ENCODE data around the gene CTDSP1. TPM values are rescaled to one million over a fixed set of nuclear protein-coding genes. Genes with fewer than 3 reads are reported as not detected.

Gene CTDSP1, protein sequence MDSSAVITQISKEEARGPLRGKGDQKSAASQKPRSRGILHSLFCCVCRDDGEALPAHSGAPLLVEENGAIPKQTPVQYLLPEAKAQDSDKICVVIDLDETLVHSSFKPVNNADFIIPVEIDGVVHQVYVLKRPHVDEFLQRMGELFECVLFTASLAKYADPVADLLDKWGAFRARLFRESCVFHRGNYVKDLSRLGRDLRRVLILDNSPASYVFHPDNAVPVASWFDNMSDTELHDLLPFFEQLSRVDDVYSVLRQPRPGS
- polyA plus RNA-seq (ENCODE audit: insufficient read length in 3 of 3): 100 to 1,000 TPM; 124 to 134 (median 127) TPM

DNA sequence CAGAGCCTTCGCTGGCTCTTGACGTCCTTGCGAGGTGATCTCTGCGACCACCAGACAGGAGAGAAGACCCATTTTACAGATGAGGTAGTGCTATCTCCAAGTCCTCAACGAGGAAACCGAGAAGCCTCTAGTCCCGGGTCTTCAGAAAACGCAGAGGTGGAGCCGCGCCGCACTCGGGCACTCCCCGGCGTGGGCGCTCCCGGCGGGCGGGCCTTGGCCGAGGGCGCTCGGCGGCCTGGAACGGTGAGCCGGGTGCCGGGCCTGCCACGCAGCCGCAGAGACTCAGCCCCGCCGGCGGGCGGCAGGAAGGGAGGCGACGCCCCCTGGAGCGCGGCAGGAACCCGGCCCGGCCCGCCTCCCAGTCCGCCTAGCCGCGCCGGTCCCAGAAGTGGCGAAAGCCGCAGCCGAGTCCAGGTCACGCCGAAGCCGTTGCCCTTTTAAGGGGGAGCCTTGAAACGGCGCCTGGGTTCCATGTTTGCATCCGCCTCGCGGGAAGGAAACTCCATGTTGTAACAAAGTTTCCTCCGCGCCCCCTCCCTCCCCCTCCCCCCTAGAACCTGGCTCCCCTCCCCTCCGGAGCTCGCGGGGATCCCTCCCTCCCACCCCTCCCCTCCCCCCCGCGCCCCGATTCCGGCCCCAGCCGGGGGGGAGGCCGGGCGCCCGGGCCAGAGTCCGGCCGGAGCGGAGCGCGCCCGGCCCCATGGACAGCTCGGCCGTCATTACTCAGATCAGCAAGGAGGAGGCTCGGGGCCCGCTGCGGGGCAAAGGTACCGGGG, at the start of gene CTDSP1:
TSS of gene CTDSP1 (plus strand) at position 478 of the 776 bp plus-strand sequence. CDS start at position 701, 223 bp downstream.
- peak; percentile 91 to 99 (median 92) for DNase-seq (ENCODE audit: low read depth in 3 of 3, low spot score in 2 of 3)

DNA sequence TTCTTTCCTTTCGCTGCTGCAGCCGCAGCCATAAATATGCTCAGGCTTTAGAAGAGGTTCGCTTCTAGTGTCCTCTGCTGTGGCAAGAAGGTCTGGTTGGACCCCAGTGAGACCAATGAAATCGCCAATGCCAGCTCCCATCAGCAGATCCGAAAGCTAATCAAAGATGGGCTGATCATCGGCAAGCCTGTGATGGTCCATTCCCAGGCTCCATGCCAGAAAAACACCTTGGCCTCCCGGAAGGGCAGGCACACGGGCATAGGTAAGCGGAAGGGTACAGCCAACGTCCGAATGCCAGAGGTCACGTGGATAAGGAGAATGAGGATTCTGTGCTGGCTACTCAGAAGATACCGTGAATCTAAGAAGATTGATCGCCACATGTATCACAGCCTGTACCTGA, 45.6 kb upstream of the CTDSP1 start:
- no peak for DNase-seq (ENCODE audit: low read depth in 3 of 3, low spot score in 2 of 3)

DNA sequence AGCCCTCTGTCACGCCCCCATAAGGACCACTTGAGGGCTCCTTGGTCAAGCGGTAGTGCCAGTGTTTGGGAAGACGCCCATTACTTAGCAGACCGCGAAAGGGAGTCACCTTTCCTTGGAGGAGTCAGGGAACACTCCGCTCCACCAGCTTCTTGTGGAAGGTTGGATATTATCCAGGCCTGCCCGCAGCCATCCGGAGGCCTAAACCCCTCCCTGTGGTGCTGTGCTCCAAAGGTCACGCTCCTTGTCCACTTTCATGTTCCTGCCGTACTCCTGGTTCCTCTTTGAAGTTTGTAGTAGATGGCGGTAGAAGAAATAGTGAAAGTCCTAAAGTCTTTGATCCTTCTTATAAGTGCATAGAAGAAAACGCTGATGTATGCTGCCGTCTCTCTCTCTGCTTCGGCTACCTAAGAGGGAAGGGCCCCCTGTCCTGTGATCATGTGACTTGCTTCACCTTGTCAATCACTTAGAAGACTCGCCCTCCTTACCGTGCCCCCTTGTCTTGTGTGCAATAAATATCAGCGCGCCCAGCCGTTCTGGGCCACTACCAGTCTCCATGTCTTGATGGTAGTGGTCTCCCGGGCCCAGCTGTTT, 44.7 kb upstream of the CTDSP1 start:
- no peak for DNase-seq (ENCODE audit: low read depth in 3 of 3, low spot score in 2 of 3)

DNA sequence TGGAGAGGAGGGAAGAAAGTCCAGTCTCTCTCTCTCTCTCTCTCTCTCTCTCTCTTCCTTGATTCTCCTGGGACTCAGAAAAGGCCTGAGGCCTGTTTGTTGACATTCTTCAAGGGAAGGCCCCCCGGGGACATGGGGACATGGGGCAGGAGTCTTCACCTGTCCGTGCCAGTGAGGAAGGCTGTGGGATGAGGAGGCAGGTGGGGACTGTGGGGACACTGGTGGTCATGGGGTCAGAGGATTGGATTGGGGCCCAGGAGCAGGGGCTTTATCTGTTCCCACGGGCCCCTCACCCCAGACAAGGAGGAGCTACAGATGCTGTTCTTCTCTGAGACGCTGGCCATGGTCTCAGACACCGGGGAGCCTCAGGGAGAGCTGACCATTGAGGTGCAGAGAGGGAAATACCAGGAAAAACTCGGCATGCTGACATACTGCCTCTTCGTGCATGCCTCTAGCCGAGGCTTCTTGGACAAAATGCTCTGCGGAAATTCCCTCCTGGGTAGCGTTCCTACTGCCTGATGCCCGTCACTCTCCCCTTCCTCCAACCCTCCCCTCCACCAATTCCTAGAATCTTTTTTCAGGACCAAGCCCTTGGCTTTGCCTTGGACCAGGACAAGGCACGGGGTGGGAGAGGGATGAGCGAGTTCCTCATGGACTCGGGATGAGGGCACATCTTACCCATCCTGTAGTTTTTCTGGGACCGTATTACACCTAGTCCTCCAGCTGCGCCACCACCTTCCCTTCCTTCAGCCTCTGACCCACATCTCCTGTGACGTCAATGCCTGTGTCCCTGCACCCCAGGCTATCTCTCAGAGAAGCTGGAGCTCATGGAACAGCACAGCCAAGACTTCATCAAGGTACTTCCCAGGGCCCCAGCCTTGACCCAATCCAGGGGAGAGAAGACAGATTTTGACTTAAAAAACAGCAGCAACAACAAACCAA, 42.2 kb upstream of the CTDSP1 start:
- DNase-seq (ENCODE audit: low read depth in 3 of 3, low spot score in 2 of 3): no peak

DNA sequence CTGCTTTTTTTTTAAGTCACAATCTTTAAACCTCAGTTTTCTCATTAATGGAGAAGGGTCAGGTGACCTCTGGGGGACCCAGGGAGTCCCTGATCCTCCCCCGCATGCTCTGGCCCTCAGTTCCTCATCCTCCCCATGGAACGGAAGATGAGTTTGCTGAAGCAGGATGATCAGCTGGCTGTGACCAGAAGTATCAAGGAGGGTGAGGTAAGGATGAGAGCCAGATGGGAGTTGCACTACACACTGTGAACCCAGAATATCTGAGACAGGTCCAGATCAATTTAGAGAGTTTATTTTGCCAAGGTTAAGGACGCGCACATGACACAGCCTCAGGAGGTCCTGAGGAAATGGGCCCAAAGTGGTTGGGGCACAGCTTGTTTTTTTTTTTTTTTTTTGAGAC, 39.2 kb upstream of the CTDSP1 start:
- no peak for DNase-seq (ENCODE audit: low read depth in 3 of 3, low spot score in 2 of 3)

DNA sequence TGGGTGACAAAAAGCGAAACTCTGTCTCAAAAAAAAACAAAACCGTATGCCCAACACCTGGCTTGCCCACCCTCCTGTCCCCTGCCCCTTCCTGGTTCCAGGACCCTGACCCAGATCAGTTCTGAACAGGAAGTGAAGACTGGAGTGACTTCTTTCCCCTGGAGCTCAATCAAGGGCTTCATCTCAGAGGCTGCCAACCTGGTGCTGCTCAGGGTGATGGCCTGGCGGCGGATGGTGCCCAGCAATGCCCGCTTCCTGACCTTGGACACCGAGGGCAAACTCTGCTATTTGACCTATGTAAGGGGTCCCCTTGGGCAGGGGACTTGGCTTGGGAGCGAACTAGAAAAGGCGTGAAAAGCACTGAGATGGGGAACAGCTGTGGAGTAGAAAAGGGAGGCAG, 37.1 kb upstream of the CTDSP1 start:
- DNase-seq (ENCODE audit: low read depth in 3 of 3, low spot score in 2 of 3): no peak

DNA sequence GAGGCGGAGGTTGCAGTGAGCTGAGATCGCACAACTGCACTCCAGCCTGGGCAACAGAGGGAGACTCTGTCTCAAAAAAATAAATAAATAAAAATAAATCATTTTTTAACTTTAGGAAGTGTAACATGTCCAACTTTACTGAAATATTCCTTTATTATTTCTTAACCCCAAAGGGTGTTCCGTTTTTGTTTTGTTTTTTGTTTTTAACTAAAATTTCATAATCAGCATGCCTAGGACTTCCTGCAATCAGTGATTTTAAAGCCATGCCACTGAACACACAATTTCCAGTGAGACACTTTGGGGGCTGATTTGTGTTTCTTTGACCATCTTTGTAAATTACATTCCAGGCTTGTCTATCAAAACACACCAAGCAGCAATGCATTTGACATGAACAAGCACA, 35.9 kb upstream of the CTDSP1 start:
- DNase-seq (ENCODE audit: low read depth in 3 of 3, low spot score in 2 of 3): no peak

DNA sequence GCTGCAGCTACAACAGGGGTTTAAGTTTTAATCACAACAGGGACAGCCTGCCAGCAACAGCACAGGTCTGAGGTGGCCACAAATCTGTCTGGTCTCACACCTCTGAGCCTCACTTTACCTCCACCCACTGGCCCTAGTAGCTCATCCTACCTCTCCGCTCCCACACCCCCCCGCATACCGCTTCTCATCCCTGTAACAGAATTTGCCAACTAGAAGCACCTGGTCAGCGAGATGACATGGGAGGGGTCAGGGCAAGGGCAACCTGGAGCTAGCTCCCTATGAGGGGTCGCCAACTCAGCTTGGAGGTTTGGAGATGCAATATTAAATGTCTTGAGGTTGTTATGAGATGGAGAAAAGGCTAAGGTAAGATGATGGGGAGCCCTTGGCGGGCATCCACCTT, 35.5 kb upstream of the CTDSP1 start:
- no peak for DNase-seq (ENCODE audit: low read depth in 3 of 3, low spot score in 2 of 3)

DNA sequence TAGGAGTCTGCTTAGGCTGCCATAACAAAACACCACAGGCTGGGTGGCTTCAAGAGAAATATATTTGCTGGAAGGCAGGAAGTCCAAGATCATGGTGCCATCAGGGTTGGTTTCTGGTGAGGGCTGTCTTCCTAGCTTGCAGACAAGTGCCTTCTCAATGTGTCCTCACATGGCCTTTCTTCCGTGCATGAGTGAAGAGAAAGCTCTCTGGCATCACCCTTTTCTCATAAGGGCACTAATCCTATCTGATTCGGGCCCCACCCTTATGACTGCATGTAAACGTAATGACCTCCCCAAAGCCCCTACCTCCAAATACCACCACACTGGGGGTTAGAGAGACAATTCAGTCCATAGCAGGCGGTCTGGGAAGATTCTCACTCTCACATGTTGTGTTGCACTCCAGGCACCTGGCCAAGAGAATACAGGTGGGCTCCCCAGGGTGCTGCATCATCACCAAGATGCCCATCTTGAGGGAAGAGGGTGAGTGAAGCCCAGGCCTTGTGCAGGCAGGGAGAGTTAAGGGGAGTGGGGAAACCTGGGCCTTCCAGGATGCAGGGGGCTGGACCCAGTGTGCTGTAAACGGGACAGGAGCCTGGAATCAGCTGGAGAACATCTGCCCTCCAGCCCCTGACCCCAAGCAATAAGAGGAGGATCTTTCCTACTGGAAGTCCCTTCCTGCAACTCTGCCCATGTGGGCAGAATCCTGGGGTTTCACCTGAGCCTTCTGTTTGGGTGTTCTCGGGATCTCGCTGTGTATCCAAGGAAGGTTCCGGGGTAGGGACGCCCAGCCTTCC, 32.9 kb upstream of the CTDSP1 start:
- DNase-seq (ENCODE audit: low read depth in 3 of 3, low spot score in 2 of 3): no peak

DNA sequence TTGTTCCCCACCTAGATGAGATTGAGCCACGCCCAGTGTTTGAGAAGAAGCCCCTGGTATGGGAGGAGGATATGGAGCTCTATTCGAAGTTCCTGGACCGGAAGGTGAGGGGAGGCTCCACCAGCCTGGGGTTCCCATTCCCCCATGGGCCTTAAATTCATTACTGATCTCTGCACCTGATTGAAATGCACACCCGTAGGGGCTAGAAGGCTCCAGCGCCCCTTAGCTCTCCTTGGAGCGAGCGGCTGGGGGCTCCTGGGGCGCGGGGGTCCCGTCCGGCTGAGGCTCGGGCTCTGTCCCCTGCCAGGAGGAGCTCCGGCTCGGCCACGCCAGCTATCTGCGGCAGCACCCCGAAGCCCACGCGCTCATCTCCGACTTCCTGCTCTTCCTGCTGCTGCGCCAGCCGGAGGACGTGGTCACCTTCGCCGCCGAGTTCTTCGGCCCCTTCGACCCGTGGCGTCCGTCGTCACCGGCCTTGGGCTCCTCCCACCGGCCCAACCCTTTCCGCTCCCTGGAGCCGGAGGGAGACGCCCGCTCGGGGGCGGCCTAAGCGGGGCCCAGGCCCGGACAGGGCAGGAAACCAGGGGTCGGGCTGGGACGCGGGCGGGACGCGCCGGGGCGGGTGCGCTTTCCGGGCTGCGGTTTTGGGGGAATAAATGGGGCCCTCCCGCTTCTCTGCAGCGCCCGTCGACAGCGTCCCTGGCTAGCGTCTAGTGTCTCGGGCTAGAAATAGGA, 32.1 kb upstream of the CTDSP1 start:
- DNase-seq (ENCODE audit: low read depth in 3 of 3, low spot score in 2 of 3): peak in 1 of 3 donors; percentile 78

DNA sequence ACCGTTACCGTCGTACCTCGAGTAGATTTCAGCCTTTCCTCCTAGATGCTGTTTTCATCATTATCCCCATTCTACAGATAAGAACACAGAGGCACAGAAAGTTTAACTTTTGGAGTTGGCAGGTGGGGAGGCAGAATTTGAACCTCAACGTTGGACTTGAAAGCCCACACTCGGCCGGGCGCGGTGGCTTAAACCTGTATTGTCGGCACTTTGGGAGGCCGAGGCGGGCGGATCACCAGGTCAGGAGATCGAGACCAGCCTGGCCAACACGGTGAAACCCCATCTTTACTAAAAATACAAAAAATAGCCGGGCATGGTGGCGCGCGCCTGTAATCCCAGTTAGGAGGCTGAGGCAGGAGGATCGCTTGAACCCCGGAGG, 31.5 kb upstream of the CTDSP1 start:
- no peak for DNase-seq (ENCODE audit: low read depth in 3 of 3, low spot score in 2 of 3)

DNA sequence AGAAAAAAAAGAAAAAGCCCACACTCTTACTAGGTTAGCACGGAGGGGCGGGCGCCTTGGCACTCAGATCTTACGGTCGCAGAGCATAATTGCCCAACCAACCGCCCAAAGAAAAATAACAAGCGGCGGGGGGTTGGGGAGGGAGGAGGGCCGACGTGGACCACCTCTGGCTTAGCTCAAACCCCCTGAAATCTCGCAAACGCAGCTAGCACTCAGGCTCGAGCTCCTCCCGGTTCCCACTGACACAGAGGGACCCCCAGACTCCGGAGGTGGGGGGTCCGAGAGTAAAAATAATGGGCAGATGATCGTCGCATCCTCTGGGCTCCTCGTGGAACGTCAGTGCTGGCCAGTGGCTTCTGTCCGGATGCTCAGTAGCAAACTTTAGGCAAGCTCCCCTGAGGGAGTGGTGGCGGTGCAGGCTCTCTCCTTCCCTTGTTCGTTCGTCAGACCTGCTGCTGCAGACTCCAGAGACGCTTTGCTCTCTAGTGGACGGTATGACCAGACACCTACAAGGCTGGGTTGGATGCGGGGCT, 31.0 kb upstream of the CTDSP1 start:
- no peak for DNase-seq (ENCODE audit: low read depth in 3 of 3, low spot score in 2 of 3)

DNA sequence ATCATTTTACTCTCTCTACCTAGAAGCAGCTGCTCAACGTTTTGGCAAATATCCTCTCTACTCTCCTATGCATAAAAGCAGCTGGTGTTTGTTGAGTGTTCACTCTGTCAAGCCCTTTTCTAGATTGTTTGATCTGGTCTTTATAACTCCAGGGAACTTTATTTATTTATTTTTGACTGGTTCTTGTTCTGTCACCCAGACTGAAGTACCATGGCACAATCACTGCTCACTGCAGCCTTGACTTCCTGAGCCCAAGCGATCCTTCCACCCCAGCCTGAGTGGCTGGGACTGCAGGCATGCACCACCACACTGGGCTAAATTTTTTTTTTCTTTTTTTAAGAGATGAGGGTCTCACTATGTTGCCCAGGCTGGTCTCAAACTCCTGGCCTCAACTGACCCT, 30.3 kb upstream of the CTDSP1 start:
- DNase-seq (ENCODE audit: low read depth in 3 of 3, low spot score in 2 of 3): no peak

DNA sequence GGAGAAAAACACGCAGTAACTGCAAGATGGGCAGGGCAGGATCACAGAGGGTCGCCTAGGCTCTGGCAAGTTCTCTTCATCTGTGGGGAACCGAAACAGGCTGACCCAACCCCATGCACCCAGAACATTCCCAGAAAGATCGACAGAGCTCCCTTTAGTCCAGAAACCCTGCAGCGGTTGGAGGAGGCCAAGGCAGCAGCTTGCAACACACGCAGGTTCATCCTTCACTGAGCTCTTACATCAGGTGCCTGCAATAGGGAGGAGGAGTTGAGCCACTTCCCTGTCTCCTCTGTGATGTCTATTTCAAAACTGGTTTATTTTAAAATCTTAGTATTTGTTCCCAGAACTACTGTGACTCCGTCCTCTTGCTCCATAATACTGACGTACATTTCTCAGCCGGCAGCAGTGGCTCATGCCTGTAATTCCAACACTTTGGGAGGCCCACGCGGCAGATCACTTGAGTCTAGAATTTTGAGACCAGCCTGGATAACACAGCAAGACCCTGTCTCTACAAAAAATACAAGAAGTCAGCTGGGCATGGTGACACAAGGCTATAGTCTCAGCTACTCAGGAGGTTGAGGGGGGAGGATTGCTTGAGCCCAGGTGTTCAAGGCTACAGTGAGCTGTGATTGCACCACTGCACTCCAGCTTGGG, 29.1 kb upstream of the CTDSP1 start:
- no peak for DNase-seq (ENCODE audit: low read depth in 3 of 3, low spot score in 2 of 3)

DNA sequence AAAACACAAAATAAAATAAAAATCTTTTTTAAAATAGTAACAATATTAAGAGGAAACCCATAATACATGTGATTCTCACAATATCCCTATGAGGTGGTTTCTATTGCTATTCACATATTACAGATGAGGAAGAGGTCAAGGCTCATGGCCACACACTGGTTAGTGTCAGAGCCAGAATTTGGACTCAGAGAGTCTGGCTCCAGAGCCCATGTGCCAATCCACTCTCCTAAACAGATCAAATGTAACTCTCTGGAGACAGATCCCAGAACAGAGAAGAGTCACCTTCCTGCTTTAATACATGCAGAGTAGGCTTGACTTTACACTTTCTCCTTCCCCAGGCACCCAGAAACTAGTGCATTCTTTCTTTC, 27.7 kb upstream of the CTDSP1 start:
- DNase-seq (ENCODE audit: low read depth in 3 of 3, low spot score in 2 of 3): no peak

DNA sequence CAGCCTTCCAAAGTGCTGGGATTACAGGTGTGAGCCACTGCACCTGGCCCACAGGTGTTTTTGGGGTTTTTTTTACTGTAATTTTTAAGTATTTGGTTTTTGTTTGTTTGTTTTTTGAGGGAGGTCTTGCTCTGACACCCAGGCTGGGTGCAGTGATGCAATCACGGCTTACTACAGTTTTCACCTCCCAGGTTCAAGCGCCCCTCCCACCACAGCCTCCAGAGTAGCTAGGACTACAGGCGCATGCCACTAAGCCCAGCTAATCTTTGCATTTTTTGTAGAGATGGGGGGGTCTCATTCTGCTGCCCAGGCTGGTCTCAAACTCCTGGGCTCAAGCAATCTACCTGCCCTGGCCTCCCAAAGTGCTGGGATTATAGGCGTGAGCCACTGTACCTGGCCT, 24.9 kb upstream of the CTDSP1 start:
- DNase-seq (ENCODE audit: low read depth in 3 of 3, low spot score in 2 of 3): no peak

DNA sequence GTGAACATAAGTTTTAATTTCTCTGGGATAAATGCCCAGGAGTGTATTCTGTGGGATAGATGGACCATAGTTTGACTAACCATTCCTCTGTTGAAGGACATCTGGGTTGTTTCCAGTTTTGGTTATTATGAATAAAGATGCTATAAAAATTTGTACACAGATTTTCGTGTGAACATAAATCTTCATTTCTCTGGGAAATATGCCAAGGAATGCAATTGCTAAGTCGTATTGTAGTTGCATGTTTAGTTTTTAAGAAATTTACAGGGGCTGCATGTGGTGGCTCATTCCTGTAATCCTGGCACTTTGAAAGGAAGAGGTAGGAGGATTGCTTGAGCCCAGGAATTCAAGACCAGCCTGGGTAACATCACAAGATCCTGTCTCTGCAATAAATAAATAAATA, 24.5 kb upstream of the CTDSP1 start:
- DNase-seq (ENCODE audit: low read depth in 3 of 3, low spot score in 2 of 3): no peak

DNA sequence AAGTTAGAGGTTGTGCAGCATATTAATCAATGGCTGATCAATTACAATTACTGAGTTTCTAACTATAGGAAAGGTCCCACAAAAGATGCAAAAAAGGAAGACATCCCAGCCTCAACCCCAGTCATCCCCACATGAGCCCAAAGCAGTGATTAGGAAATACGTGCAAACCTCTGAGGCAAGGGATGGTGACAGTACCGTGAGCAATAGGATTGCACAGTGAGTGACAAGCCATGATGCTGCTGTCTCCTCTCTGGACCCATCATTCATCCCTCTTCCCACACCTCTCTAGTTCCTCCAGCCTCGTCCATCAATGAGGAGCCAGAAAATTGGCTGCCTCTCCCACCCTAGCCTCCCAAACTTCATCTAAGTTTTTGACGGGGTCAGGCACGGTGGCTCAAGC, 21.6 kb upstream of the CTDSP1 start:
- DNase-seq (ENCODE audit: low read depth in 3 of 3, low spot score in 2 of 3): no peak

DNA sequence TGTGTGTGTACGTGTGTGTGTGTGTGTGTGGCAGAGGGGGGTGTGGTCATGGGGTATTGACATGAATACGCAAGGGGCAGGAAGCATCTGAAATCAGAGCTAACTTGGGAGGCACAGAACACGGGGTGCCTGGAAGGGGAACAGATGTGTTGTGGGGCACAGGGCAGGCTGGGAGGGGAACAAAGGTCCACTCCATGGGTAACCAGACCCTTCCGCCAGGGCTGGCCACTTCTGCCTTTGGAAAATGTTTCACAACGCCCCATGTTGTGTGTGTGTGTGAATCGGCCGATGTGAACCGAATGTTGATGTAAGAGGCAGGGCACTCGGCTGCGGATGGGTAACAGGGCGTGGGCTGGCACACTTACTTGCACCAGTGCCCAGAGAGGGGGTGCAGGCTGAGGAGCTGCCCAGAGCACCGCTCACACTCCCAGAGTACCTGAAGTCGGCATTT, 17.7 kb upstream of the CTDSP1 start, which contains the start of gene SLC11A1:
TSS of gene SLC11A1 (plus strand) at position 358 of the 451 bp plus-strand sequence. CDS start 96 bp downstream, outside the sequence.
- DNase-seq (ENCODE audit: low read depth in 3 of 3, low spot score in 2 of 3): no peak
